GM10847 (cell line): Measurements from ENCODE around the gene DMRT2.

ENCODE experiments used
- POLR2A ChIP-seq: IDR thresholded peaks from 2 replicates; pipeline ENCODE4 v1.6.1; 2011; ENCODE audit not compliant: insufficient read length; ENCODE audit errors: extremely low read depth

Gene DMRT2

DNA sequence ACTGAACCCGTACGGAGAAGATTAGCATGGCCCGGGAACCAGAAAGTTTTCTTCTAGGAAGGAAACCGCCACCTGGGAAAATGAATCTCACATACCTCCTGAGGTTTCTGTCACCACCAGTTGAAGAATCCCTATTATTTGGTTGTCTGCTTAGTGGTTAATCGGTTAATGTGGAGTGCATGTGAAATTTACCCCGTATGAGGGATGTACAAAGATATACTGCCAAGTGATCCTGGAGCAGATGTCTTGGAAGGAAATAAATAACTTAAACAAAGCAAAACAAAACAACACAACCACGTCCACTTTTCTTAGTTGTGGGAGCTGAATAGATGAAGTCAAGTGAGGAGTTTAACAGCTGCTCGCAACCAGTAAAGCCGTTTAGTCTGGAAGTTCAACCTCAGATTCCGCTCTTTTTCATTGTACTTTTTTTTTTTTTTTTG, 3.8 kb downstream of the DMRT2 start:
- no peak for TF ChIP-seq POLR2A

DNA sequence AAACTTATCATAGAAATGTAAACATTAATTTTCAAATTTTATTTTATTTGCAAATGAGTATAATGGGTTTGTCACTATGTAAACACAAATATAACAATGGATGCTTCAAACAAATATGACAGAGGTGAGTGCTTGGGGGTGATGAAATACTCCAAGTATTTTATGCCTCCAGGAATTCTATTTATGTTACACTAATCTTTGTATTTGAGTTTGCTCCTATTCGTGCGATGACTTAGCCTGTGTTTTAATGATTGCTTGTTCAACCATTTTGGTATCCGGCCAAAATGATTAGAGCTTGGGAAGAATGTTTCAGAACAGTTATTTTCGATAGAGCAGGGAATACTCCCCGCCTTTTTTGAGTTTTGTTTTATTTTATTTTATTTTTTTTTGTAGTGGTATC, 5.0 kb downstream of the DMRT2 start:
- no peak for TF ChIP-seq POLR2A

DNA sequence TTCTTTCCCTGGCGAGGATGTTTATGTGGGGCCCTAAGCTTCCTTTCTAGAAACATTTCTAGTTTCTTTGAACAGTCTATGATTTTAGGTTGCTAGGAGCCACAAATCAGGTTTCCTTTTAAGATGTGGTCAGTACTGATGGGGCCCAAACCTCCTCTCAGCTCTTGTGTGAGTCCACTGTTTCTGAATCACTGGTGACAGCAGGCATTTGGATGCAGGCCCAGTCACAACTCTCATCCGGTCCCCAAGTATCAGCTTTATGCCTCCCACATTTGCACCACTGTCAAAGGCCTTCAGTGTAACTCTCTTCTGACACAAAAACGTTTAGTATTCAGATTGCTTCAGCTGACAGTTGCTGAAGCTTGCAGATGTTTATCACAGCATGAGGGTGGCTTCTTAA, 7.8 kb downstream of the DMRT2 start:
- no peak for TF ChIP-seq POLR2A

DNA sequence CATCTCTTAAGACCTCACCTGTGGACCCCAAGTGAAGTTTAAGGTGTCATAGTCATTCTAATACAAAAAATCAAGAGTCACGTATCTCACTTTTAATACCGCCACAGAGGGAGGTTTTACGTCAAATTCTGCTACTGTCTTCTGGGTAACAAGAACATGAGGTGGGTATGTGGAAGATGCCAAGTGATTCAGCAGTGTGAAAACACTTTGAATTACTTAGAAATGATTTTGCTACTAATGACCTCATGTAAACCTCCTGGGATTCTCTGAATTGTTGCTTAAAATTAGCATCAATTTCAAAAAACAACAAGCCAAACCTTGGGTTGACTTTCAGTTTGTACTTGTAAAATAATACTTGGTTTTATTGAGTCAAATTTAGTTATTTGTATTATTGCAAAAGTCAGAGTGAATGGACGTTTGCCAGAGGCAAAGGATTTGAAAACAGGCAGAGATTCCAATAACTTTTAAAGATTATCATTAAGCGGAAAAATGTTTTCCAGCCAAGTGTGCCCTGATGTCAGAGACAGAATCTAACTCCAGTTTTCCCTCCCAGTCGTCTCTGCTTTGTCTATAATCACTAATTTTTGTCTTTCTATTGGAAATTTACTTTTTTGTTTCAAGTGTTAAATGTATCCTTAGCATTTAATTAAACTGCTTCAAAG, 8.8 kb downstream of the DMRT2 start:
- no peak for TF ChIP-seq POLR2A

DNA sequence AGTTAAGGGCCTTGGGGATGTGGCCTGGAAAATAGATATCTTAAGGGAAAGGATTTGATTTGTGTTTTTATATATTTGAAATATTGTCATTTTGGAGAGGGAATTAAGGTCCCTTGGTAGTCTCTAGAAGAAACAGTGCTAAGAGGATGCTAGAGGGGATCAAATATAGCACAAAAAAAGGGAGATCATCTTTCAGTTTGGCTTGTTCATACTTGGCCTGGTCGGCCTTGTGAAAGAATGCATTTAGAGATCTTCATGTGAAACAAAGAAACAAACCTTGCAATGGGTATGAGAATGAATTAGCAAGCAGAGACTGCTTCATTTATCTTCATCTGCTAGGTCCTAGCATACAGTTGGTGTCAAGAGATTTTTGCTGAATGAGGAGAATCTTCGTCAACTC, 15.0 kb downstream of the DMRT2 start:
- TF ChIP-seq POLR2A = no peak

DNA sequence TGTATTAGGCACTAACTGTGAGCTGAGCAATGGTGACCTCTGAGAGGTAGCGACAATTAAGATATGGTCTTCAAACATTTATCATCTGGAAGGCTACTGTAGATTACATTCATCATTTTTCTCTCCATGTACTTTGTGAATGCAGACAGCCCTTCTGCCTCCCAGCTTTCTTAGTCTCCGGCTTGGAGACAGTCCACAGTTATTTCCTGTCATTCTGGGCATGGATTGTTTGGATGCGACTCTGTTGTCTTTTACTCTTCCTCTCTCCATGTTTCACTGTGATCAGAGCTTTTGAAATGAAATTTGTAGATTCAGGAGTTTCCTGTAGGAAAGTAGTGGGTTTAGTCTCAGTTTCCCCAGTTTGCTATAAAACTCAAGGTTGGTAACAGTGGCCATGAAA, 20.5 kb downstream of the DMRT2 start:
- no peak for TF ChIP-seq POLR2A

DNA sequence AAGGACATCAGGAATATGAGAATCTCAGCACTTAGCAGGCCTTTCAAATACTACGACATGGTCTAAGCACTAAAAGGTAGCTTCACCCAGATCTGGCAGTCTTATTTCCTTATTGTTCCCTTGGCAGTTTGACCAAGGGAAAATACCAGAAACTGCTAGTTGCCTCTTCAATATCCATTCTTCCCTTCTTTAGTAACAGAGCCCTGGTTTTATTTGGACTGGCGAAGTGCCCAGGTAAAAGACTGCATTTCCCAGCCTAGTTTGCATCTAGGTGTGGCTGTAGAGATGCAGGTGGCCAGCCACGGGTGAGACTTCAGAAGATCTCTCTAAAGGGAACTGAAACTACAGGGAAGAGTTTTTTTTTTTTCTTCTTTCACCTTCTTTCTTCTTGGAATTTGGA, 21.6 kb downstream of the DMRT2 start:
- TF ChIP-seq POLR2A = no peak

DNA sequence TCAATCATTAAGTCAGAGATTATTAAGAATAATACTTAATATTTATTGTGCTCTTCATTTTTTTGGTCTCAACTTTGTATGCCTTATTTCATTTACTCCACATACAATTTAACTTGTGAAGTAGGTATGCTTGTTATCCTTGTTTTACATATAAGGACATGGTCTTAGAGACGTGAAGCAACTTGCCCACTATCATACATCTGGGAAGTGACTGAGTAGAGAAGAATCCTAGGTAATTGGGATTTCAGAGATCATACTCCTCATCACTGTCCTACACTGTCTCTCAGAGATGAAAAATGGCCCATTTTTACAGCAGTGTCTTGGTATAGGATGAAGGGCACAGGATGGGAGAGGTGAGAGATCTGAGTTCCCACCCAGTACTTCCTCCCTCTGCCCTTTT, 23.3 kb downstream of the DMRT2 start:
- TF ChIP-seq POLR2A = no peak

DNA sequence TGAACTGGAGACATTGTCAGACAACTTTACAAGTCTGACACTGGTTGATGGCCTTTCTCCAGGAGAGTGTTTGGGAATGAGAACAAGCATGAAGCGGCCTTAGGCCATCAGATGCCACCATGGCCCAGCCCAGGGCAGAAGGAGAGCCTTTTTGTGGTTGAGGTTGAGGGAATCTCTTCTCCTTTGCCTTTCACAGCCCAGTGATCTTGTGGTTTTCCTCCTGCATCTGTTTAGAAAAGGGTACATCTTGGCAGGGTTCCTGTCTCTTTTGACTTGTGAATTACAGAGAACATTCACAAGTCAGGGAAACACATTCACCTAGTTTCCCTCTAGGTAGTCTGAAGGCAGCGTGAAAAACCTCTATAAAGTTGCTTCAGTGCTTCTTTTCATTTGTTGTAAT, 27.5 kb downstream of the DMRT2 start:
- no peak for TF ChIP-seq POLR2A

DNA sequence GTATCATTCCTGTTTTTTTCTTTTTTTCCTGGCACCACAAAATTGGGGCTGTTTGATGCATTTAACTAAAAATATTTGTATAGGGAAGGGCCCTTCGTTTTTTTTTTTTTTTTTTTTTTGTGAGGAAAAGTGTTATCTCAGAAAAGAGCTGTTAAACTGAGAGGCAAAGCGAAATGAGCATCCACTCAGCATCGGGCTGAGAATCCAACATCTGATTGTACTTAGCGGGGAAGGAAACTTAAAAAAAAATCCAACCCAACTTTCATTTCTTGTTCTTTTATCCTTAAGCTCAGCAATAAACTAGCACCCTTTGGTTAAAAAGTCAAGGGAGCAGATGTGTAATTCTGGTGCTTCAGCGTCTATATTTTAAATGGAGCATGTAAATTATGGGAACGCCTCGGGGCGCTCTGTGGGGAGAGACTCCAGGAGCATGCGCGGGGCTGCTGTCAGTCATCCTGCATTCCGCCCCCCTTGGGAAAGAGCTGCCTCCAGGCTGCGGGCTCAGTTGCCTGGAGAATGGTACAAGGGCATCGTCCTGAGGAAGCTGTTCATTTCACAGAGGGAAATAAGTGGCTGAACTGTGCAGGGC, 33.3 kb downstream of the DMRT2 start:
- TF ChIP-seq POLR2A = no peak

DNA sequence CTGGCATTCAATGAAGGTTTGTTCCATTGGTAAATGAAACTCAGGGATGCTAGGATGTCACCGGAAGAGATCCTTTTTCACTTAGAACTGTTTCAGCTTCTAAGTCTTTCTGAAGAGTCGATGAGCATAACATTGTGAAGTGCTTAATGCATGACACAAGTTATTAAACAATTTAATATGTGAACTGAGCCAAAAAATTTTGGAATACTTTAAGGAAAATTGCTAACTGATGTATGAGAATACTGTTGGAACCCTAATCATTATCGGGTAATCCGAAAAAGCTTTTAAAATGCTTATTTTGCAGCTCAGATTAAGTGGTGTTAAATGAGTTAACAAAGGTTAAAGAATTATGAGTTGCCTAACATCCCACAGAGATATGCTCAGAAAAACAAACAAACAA, 34.9 kb downstream of the DMRT2 start:
- no peak for TF ChIP-seq POLR2A

DNA sequence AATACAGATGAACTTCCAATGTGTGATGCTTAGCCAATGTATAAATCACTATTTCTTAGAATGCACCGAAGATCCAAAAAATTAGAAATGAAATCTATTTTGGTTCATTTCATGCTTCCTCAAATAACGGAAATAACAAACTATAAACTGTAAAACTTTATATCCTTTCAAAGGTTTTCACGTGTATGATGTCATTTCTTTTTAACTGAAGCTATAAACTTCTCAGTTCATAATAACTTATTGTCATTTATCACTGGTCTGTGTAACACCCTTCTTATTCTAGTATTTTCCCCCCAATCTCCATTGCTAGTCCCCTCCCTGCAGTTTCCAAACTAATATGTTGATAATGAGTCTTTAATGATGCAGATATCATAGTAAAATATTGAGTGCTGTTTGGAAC, 36.4 kb downstream of the DMRT2 start:
- TF ChIP-seq POLR2A = no peak

DNA sequence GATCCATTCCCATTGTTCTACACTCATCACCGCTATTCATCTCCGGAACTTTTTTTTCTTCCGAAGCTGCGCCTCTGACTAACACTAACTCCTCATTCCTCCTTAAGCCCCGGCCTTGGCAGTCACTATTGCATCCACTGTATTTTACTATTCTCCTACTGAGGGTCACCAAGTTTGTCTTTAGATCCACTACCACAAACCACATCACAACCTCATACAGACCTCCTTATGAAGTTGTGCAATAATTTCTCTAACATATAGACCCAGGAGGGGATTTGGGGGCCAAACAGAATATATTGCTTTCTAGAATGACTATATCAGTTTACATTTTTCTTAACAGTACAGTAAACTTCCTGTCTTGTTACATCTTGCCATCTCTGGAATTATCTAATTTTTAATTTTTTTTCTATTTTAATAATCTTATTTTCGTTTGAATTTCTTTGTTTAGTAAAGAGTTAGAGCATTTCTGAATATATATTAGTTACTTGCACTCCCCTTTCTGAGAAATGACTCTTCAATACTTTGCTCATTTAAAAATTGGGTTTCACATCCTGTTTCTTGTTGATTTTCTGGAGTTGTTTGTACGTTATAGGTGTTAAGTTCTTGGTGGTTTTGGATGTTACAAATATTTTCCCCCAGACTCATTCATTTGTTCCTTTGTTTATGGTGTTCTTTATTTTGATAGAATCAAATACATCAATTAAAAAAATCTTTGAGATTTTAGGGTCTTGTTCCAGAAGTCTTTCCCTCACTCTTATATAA, 37.1 kb downstream of the DMRT2 start:
- no peak for TF ChIP-seq POLR2A

DNA sequence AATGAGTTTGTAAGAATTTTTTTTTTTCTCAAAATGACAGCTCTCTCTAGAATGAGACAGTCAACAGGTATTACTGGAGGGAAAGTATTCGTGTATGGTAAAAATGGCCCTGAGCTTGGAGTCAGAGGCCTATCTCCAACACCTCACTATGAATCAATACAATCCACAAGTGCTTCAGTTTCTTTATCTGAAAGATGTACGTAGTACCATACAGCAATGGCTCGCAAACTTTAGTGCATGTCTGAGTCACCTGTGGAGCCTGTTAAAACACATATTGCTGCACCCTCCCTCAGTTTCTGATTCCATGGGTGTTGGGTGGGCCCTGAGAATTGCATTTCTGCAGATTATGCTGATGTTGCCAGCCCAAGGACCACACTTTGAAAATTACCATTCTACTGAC, 44.6 kb downstream of the DMRT2 start:
- TF ChIP-seq POLR2A = no peak

DNA sequence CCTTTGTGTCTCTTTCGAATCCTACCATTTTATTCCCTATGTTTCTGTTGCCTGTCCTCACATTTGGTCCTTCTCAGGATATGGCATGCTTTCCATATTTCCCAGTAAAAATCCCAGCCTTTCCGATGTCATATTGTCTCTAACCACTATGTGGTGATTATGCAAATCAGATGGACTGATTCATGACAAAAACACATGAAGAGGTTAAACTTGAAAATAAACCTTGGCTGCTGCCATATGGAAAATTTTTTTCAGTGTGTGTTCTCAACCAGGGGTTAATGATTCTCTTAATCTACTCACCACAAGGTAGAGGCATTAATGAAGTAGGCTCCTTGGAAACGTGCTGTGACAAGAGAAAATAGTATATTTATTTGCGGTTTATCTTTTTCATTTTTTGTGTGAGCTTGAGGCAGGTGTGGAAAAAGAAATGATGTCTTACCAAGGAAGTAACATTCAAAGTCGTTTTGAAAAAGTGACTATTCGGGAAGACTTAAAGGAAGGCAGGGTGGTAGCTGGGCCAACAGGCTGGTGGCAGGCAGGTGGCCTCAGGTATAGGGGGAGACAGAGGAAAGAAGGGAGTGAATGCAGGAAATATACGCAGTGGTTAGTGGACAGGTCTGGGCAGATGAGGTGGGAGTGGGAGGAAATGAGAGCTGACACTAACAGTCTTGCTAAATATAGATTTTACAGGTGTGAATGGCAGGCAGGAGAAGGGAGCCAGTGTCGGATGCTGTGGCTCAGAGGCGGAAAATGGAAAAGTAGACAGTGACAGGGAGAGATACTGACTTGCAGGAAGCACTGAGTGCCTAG, 46.2 kb downstream of the DMRT2 start:
- TF ChIP-seq POLR2A = no peak

DNA sequence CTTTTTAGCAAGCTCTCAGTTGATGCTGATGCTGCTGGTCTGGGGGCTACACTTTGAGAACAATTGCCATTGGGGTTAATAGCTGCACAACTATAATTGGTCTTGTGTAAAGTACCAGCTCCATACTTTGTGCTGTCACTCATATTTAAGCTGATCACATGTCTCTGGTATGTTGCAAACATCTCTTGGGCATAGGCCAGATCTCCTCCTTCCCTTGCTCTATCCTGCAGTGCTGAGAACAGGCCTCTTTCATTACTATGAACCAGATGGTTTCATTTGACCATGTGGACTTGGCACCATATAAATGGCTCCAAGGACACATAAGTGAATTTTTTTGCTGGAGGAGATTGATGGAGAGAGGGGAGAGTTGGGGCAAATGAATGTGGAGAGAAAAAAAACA, 48.4 kb downstream of the DMRT2 start:
- no peak for TF ChIP-seq POLR2A

DNA sequence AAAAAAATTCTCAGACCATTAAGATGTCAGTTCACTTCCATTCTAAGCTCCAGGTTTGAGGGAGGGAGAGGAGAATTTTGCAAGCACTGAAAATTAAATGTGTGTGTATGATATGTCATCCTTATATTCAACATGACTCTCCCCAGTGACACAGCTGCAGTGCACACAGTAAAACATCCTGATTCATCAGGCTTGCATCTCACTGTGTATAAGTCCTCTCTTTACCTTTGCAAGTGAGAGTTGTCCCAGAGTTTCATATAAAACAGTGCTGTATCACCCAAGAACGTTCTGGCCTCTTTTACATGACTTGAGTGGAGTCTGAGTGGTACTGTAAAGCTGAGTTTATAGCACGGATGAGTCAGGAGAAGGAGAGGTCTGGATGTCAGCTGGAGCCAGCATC, 50.0 kb downstream of the DMRT2 start:
- TF ChIP-seq POLR2A = no peak
